ENCODE results near the gene MEX3C. TPM values are rescaled to one million over a fixed set of nuclear protein-coding genes. Genes with fewer than 3 reads are reported as not detected.

MEX3C gene
- total and polyA plus RNA-seq, 2 of the 4 experiments (the other 2 are of a cell fraction): 26.0 to 50.9 TPM

DNA sequence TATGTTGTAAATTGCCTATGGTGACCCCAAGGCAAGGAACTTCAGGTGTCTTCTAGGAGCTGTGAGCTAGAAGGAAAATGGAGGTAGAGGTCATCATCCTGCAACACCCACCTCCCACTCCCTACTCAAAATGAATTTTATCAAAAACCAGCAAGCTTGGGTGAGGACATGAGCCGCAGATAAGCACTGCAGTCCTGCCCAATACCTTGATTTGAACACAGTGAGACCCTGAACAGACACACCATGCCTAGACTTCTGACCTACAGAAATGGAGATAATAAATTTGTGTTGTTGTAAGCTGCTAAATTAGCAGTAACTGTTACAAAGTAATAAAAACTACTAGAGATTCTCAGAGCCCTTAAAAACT is 13.4 kb downstream of the MEX3C start:
- H2AK5ac ChIP-seq (ENCODE audit: low read depth, low read length): no peak overlapping the region
- H2BK15ac ChIP-seq (ENCODE audit: low read depth, low read length): no peak overlapping the region
- H4K8ac ChIP-seq (ENCODE audit: low read depth in 2 of 2, low read length in 2 of 2): no peak overlapping the region
- H3K4ac ChIP-seq (ENCODE audit: low read depth, low read length): no peak overlapping the region
- peaks cover 1% of the 10 kb centered on the region for H3K36me3 ChIP-seq (ENCODE audit: control insufficient read depth, insufficient read depth, low read length)
- peaks cover 7 to 62% of the 10 kb centered on the region in 2 experiments; a peak in 3 of 4 replicates for H3K79me1 ChIP-seq (ENCODE audit: low read depth in 1 of 2, low read length in 2 of 2)
- no peaks in the 10 kb centered on the region for H3K27me3 ChIP-seq (ENCODE audit: control insufficient read depth, insufficient read depth, low read length)
- H2BK20ac ChIP-seq (ENCODE audit: low read depth, low read length): no peak overlapping the region
- no peak for ATAC-seq (ENCODE audit: low read depth)
- no peak overlapping the region for H3K9ac ChIP-seq (ENCODE audit: low read depth, low read length)
- peaks cover 17% of the 10 kb centered on the region for H3K9me1 ChIP-seq (ENCODE audit: insufficient read depth, low read length)
- dilution Hi-C loops (cut with HindIII; ENCODE audit: low sequenced_read_pairs, unreplicated experiment) (no loop called here), in situ Hi-C loops (cut with MboI; ENCODE audit: low sequenced_read_pairs) (no loop called here), intact Hi-C loops (cut with micrococcal nuclease) (no loop called here)
- ChIA-PET CTCF (no interaction called here), POLR2A (ENCODE audit: unreplicated experiment) (no interaction called here)
- H4K20me1 ChIP-seq (ENCODE audit: insufficient read depth, low read length): peaks cover 84% of the 10 kb centered on the region
- no peak for DNase-seq
- TF ChIP-seq BHLHE40 (IDR thresholded peaks at IDR 0.05; ENCODE audit: low read depth, low read length) (no peak), RAD21 (IDR thresholded peaks at IDR 0.05; ENCODE audit: low read length) (no peak), CTCF (conservative IDR thresholded peaks at IDR 0.05; ENCODE audit: low read depth, low read length) (no peak), NFE2L2 (IDR thresholded peaks at IDR 0.05; ENCODE audit: low read depth, low read length) (no peak), CEBPB (IDR thresholded peaks at IDR 0.05; ENCODE audit: low read depth, low read length) (no peak), POLR2A (IDR thresholded peaks at IDR 0.05; ENCODE audit: low read depth, low read length) (no peak), SMC3 (IDR thresholded peaks at IDR 0.05; ENCODE audit: low read depth, low read length) (no peak), RCOR1 (IDR thresholded peaks at IDR 0.05; ENCODE audit: insufficient replicate concordance, low read length) (no peak), MAZ (IDR thresholded peaks at IDR 0.05; ENCODE audit: borderline replicate concordance, low read depth, low read length) (no peak), FOS (IDR thresholded peaks at IDR 0.05; ENCODE audit: low read depth, low read length) (no peak), MXI1 (IDR thresholded peaks at IDR 0.05; ENCODE audit: borderline replicate concordance, low read depth, low read length) (no peak), RFX5 (IDR thresholded peaks at IDR 0.05; ENCODE audit: low read depth, low read length) (no peak), MAFK (IDR thresholded peaks at IDR 0.05; ENCODE audit: low read depth, low read length) (no peak), USF2 (IDR thresholded peaks at IDR 0.05; ENCODE audit: low read depth, low read length) (no peak), CHD1 (IDR thresholded peaks at IDR 0.05; ENCODE audit: low read depth, low read length) (no peak)
- TF ChIP-seq, protein P1, sequence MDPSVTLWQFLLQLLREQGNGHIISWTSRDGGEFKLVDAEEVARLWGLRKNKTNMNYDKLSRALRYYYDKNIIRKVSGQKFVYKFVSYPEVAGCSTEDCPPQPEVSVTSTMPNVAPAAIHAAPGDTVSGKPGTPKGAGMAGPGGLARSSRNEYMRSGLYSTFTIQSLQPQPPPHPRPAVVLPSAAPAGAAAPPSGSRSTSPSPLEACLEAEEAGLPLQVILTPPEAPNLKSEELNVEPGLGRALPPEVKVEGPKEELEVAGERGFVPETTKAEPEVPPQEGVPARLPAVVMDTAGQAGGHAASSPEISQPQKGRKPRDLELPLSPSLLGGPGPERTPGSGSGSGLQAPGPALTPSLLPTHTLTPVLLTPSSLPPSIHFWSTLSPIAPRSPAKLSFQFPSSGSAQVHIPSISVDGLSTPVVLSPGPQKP (IDR thresholded peaks at IDR 0.05; ENCODE audit: borderline replicate concordance, low read depth, low read length): no peak
- no CpG with 5 or more reads among the region's 1 CpG for WGBS, 2 experiments (ENCODE audit: extremely low coverage in 2 of 2, insufficient read length in 1 of 2)
- no peaks in the 10 kb centered on the region for H3K9me3 ChIP-seq (ENCODE audit: control insufficient read depth, insufficient read depth, low read length)
- H4K5ac ChIP-seq (ENCODE audit: low read depth, low read length): no peak overlapping the region
- H2BK120ac ChIP-seq (ENCODE audit: low read depth, low read length): no peak overlapping the region
- no peak overlapping the region for H4K91ac ChIP-seq (ENCODE audit: insufficient read depth, low read depth, low read length)
- H2AK9ac ChIP-seq (replicated peaks; ENCODE audit: low read depth, low read length, poor library complexity): no peak overlapping the region
- no peak overlapping the region for H3K4me3 ChIP-seq (ENCODE audit: insufficient read depth, low read depth, low read length)
- no peak overlapping the region for H3K18ac ChIP-seq (ENCODE audit: low read depth, low read length)
- H3K27ac ChIP-seq (ENCODE audit: insufficient read depth, low read length): no peak overlapping the region
- H3K23ac ChIP-seq (ENCODE audit: low read depth, low read length): no peak overlapping the region
- no peak overlapping the region for H3K14ac ChIP-seq (replicated peaks; ENCODE audit: low read depth, low read length)
- H3K4me1 ChIP-seq (ENCODE audit: control insufficient read depth, insufficient read depth, low read length): peaks cover 4% of the 10 kb centered on the region
- no peak overlapping the region for H2AFZ ChIP-seq (replicated peaks; ENCODE audit: low read length, poor library complexity)
- H3K4me2 ChIP-seq (ENCODE audit: low read depth, low read length): no peak overlapping the region
- no peak overlapping the region for H3K56ac ChIP-seq (ENCODE audit: extremely low read depth, insufficient read depth, low read length)
- no peak overlapping the region for H2BK5ac ChIP-seq (ENCODE audit: low read depth, low read length, poor library complexity, severe bottlenecking)
- no TSS peak for BruUV-seq (replicated peaks)
